Tibial artery (tissue), 4 donors: ENCODE results near the gene C1S.

Experiments
- DNase-seq, 2 donors: peaks; one replicate each; pipeline ENCODE4 v3.0.0-alpha.2; 2019
- H3K27ac ChIP-seq, 2 donors: fragments of 200-600 bp; sonication (generic) in 1 of 2; 1 replicate in 1 of 2; 2 replicates in 1 of 2; pipeline ENCODE4 v1.5.1; 2018 to 2019; ENCODE audit warnings: mild to moderate bottlenecking in 1 of 2
- H3K27me3 ChIP-seq, 2 donors: fragments of 200-600 bp; sonication (generic) in 1 of 2; one replicate each; pipeline versions ENCODE4 v1.5.1 to v1.6.0; 2016 to 2019
- H3K36me3 ChIP-seq, 3 donors: fragments of 200-600 bp; sonication (generic) in 2 of 3; one replicate each; pipeline ENCODE4 v1.5.1; 2016 to 2019; ENCODE audit warnings: mild to moderate bottlenecking in 2 of 3
- H3K4me1 ChIP-seq, 4 donors: fragments of 200-600 bp; sonication (generic) in 2 of 4; 1 replicate in 3 of 4; 2 replicates in 1 of 4; pipeline ENCODE4 v1.5.1; 2016 to 2019
- H3K4me3 ChIP-seq, 2 donors: fragments of 200-600 bp; sonication (generic) in 1 of 2; 1 replicate in 1 of 2; 2 replicates in 1 of 2; pipeline ENCODE4 v1.5.1; 2018 to 2019; ENCODE audit warnings: mild to moderate bottlenecking in 2 of 2
- H3K9me3 ChIP-seq, 3 donors: fragments of 200-600 bp; sonication (generic) in 1 of 3; one replicate each; pipeline ENCODE4 v1.5.1; 2016 to 2019
- CTCF ChIP-seq, 2 experiments: fragments of 200-600 bp in 1 of 2; fragments of 450-650 bp in 1 of 2; IDR thresholded peaks; one replicate each; pipeline ENCODE4 v1.5.1; 2017 to 2019; ENCODE audit warnings: antibody characterized with exemption in 2 of 2, mild to moderate bottlenecking in 1 of 2, moderate library complexity in 1 of 2
- intact Hi-C: fragments of 100-400 bp; cut with DNase I; formaldehyde crosslinking; loops from one replicate; pipeline ENCODE4 v1.15.0; 2023; ENCODE audit warnings: low total_unique reads

C1S gene

GRCh38 chr12:7112041-7112440 is 51.5 kb downstream of the C1S start:
- no peak for TF ChIP-seq CTCF (IDR thresholded peaks at IDR 0.05)
- DNase-seq: peak; percentile 24 to 34
- Histone ChIP-seq H3K4me3 (no peak overlapping the region), H3K4me1 (peaks cover 0 to 27% (median 12%) of the 10 kb centered on the region in 4 donors), H3K27ac (no peak overlapping the region), H3K27me3 (no peaks in the 10 kb centered on the region), H3K9me3 (no peaks in the 10 kb centered on the region), H3K36me3 (peaks cover 0 to 9% (median 4%) of the 10 kb centered on the region in 3 donors)
- intact Hi-C loops: loop anchor here (5.0 to 10.0 kb wide), 2 partner anchors 50 to 167 kb away; partner anchors contain the start of genes C12orf57, C1S and RNU7-1

GRCh38 chr12:7113389-7113871 is 52.9 kb downstream of the C1S start:
- Histone ChIP-seq H3K27ac (no peak overlapping the region), H3K4me1 (peaks cover 0 to 18% (median 7%) of the 10 kb centered on the region in 4 donors), H3K9me3 (no peaks in the 10 kb centered on the region), H3K36me3 (peaks cover 0 to 9% (median 4%) of the 10 kb centered on the region in 3 donors), H3K27me3 (no peaks in the 10 kb centered on the region), H3K4me3 (no peak overlapping the region)
- DNase-seq: peak; percentile 19 to 62
- intact Hi-C loops: loop anchor here (5.0 to 10.0 kb wide), 2 partner anchors 51 to 169 kb away; partner anchors contain the start of genes C12orf57, C1S and RNU7-1
- peak; percentile 82 to 83 for TF ChIP-seq CTCF (IDR thresholded peaks at IDR 0.05)

GRCh38 chr12:7114008-7114407 is 53.5 kb downstream of the C1S start:
- peaks cover 0 to 16% (median 7%) of the 10 kb centered on the region in 4 donors for H3K4me1 ChIP-seq
- no peaks in the 10 kb centered on the region for H3K9me3 ChIP-seq
- DNase-seq: peak; percentile 18 to 62
- intact Hi-C loops: loop anchor here (5.0 to 10.0 kb wide), 2 partner anchors 52 to 169 kb away; partner anchors contain the start of genes C12orf57, C1S and RNU7-1
- no peak overlapping the region for H3K27ac ChIP-seq
- no peak overlapping the region for H3K4me3 ChIP-seq
- peaks cover 0 to 9% (median 4%) of the 10 kb centered on the region in 3 donors for H3K36me3 ChIP-seq
- no peaks in the 10 kb centered on the region for H3K27me3 ChIP-seq
- TF ChIP-seq CTCF (IDR thresholded peaks at IDR 0.05): no peak

- intact Hi-C loops: loop anchor here (5.0 to 10.0 kb wide), 2 partner anchors 53 to 170 kb away; partner anchors contain the start of genes C12orf57, C1S and RNU7-1
- H3K4me3 ChIP-seq: no peak overlapping the region
- no peaks in the 10 kb centered on the region for H3K9me3 ChIP-seq
- peaks cover 0 to 9% (median 4%) of the 10 kb centered on the region in 3 donors for H3K36me3 ChIP-seq
- no peak overlapping the region for H3K27ac ChIP-seq
- H3K4me1 ChIP-seq: peaks cover 0 to 7% (median under 1%) of the 10 kb centered on the region in 4 donors
- peak; percentile 13 to 45 for DNase-seq
- TF ChIP-seq CTCF (IDR thresholded peaks at IDR 0.05): no peak
- H3K27me3 ChIP-seq: no peaks in the 10 kb centered on the region
Observed at GRCh38 chr12:7114851-7115250, 54.3 kb downstream of the C1S start.

GRCh38 chr12:7116196-7116595 is 55.7 kb downstream of the C1S start:
- Histone ChIP-seq H3K27me3 (no peaks in the 10 kb centered on the region), H3K27ac (no peak overlapping the region), H3K9me3 (no peaks in the 10 kb centered on the region), H3K36me3 (peaks cover 0 to 9% (median 4%) of the 10 kb centered on the region in 3 donors), H3K4me3 (no peak overlapping the region), H3K4me1 (peaks cover 0 to 6% (median 0%) of the 10 kb centered on the region in 4 donors)
- TF ChIP-seq CTCF (IDR thresholded peaks at IDR 0.05): no peak
- DNase-seq: peak in 1 of 2 donors; percentile 44
- intact Hi-C loops: loop anchor here (10.0 kb wide), 1 partner anchor 171 kb away; the partner anchor contains the start of genes C12orf57 and RNU7-1
